GM18498 (cell line): ENCODE results near the gene MEIS1.

Experiments
- ATAC-seq: cut with Tn5 transposase; IDR thresholded peaks from one replicate; pipeline ENCODE4 v1.9.1; 2021; ENCODE audit warnings: mild to moderate bottlenecking, moderate library complexity; ENCODE audit not compliant: unreplicated experiment

MEIS1 gene

GRCh38 chr2:66561645-66562303 is 126.8 kb downstream of the MEIS1 start:
- ATAC-seq: no peak

DNA sequence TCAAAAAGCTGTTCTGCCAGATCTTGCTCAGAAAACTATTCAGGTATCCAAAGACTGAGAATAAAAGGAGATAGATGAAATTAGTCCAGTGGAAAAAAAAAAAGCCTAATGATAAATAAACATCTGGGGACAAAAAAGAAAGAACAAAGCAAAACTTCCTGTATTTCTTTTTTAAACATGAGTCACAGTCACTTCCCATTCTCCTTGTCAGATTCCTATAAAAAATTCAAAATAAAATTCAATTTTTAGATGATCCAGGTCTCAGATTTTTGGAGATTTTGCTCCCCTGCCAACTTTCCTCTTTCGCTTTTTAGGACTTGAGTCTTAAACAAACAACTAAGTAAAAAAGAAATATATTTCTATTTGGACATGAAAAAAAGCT is 127.4 kb downstream of the MEIS1 start:
- ATAC-seq: no peak

DNA sequence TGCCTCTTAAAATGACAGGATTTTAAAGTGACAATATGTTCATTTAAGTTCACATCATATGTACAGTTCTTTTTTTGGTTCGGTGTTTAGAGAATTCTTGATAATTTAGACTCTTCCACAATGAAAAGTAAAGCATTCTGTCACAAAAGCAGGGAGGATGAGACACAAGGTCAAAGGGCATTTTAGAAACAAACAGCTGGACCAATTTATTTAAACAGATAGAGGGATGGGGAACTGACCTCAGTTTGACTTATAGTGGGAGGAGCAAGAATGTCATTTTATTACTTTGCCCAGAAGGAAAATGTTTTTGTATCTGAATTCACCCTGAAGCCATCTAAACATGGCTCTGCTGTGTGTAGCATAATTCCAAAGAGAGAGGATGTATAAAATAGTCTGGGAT is 128.5 kb downstream of the MEIS1 start:
- ATAC-seq: no peak

- ATAC-seq: no peak
These were observed 130.4 kb downstream of the MEIS1 start for GRCh38 chr2:66565291-66565690.

DNA sequence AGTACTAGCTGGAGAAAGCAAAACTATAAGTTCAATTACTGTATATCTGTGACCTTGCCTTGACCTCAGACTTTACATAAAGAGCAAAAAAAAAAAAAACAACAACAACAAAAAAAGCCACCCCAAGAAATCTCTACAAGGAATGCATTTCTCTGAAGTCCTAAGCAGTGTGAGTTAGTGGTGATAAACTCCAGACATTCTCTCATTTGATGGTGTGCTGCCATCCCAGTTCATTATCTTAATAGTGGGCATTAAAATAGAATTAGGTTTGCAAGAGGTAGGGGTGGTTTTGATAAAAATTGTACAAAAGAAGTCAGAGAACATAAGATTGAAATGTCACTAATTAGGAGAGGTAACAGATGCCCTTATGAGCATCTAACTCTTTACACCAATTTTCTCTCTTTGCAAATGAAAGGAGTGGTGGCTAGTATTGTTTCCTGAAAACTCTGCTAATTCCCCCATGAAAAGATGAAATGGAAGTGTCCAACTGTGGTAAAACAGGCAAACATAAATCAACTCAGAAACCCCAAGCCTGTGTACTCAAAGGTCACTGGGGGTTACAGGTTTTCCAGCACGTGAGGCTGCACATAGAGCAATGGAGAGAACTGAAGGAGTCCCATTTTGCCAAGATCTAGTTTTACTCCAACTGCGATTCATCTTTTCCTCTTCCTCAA is 131.9 kb downstream of the MEIS1 start:
- ATAC-seq: no peak

- ATAC-seq: no peak
These were observed 132.8 kb downstream of the MEIS1 start for GRCh38 chr2:66567729-66568128.

- no peak for ATAC-seq
These were observed 133.8 kb downstream of the MEIS1 start for GRCh38 chr2:66568650-66569300.

GRCh38 chr2:66569321-66569851 is 134.5 kb downstream of the MEIS1 start:
- ATAC-seq: no peak

DNA sequence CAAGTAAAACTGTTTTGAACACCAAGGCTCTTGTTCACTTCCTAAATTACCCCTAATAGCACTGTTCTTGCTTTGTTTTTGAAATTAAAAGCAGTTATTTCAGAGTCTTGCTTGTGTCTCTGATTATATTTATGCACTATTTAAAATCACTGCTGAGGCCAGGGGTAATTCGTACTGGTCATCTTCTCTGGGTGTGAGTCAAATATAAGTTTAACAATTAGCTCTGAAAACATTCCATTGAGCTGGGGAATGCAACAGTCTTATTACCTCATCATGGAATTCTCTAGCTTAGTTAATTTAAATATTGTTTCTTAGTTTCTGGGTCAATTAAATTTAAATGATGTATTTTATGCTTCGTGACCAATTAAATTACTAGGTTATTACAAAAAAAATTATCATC is 135.0 kb downstream of the MEIS1 start:
- ATAC-seq: no peak

DNA sequence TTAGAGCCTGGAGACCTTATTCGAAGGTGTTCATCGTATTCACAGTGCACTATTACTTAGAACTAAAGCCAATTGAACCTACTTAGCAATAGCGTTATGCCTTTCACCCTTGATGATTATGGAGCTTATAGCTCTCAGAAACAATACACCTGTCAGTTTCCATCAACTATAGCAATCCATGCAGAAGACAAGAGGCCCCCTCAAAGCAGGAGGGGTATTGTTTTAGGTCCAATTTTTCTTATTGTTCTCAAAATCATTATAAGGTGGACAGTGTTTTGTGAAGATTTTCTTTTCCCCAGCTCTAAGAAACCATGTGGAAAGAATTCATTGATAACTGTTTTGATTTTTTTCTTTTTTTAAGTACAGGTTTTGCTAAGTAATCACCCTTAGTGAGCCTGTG is 135.5 kb downstream of the MEIS1 start:
- no peak for ATAC-seq

GRCh38 chr2:66571918-66572317 is 137.0 kb downstream of the MEIS1 start:
- ATAC-seq: no peak

GRCh38 chr2:66572391-66572790 is 137.5 kb downstream of the MEIS1 start:
- ATAC-seq: no peak

DNA sequence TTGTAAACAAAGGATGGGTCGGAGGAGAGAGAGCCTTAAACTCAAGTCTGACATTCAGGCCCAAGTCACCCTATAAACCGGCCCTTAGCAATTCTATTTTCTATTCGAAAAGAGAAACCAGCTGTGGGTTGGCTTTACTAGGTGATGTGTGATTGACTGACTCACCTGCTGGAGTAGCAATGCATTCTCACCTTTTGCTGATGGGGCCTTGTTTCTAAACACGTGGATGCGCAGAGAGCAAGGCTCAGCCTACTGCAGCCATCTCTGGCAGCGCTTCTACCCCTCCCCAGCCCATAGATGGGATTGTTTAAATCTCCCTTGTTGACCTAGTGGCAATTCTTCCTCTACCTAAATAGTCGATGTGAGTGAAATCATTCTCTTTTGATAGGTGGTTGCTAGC is 138.5 kb downstream of the MEIS1 start:
- ATAC-seq: no peak

DNA sequence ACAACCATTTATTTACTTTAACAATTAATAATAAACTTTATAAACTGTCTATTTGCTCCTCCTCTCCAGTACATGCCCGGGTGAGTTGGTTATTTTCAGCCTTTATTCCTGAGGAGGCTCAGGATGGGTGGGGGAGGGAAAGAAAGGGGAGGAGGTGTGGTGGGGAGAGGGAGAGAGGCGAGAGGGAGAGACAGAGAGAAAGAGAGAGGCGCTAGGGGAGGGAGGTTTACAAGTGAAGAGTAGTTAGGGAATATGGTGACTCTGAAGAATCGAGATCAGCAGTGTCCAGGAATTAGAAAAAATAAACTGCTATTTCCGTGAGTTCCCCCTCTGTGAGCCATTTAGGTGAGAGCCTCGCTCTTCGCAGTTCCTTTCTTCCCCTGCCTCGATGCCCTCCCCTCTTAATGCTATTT is 138.9 kb downstream of the MEIS1 start:
- no peak for ATAC-seq

GRCh38 chr2:66574701-66575624 is 140.0 kb downstream of the MEIS1 start:
- ATAC-seq: no peak

GRCh38 chr2:66575625-66576310 is 140.8 kb downstream of the MEIS1 start:
- ATAC-seq: no peak

DNA sequence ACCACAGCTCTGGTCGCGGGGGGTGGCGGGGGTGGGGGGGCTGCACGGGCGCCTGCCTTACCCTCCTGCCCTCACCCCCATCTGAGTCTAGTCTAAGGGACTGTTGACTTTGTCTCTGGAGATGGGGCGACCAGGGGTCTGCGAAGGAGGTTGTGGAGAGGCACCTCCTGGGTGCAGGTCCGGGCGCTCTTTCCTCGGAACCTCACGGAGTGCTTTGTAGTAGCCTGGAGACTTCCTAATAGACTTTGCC is 141.3 kb downstream of the MEIS1 start:
- ATAC-seq: no peak

GRCh38 chr2:66576561-66577320 is 141.8 kb downstream of the MEIS1 start:
- no peak for ATAC-seq

DNA sequence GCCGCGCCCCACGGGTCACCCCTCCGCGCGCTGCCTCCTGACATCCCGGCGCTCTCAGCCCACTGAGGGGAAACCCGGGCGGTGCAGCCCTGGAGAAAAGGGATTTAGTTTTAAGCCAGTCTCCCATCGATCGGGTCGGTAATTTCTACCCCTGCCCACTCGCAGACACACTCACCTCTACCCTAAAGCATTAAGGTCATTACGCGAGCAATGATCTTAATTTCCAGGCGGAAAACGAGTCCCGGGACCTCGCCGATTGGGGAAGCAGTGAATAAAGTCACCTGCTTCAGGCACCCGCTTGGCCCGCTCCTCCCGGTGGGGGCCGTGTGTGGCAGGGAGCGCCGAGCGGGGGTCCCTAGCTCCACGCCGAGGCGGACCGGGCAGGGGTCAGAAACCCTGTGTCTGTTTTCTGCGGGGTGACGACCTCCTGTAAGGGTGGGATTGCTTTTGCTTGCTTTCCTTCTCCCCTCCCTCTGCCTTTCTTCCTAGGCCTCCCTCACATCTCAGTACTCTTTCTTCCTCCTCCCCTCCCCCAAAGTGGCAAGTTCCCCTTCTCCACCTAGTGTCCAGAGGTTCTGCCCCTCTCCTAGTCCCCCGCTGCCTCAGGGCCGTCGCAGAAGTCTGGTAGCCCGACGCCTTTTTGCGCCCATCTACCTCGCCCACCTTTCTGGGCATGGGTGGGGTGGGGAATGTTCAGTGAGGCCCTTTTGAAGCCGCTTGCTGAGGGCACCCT is 142.6 kb downstream of the MEIS1 start:
- ATAC-seq: no peak
